GM18951 (cell line): ENCODE results near the gene LARGE1.

Source experiments
- POLR2A ChIP-seq: IDR thresholded peaks from 4 replicates; pipeline ENCODE4 v1.6.1; 2011; ENCODE audit warnings: mild to moderate bottlenecking; ENCODE audit not compliant: insufficient read length, insufficient read depth; ENCODE audit errors: extremely low read depth
- in situ Hi-C: fragments of 300-500 bp; cut with MboI; formaldehyde crosslinking; loops from one replicate; pipeline ENCODE4 v1.12.0; 2022; ENCODE audit warnings: low sequenced_read_pairs, mixed read lengths, inconsistent platforms; ENCODE audit not compliant: unreplicated experiment

LARGE1 gene

GRCh38 chr22:33766091-33766490, 154.2 kb downstream of the LARGE1 start:
- TF ChIP-seq POLR2A = no peak
- in situ Hi-C loops = no loop called here

GRCh38 chr22:33758961-33759360, 161.3 kb downstream of the LARGE1 start:
- no peak for TF ChIP-seq POLR2A
- in situ Hi-C loops = no loop called here

- TF ChIP-seq POLR2A = no peak
- in situ Hi-C loops = no loop called here
Observed at GRCh38 chr22:33757802-33758483, 162.3 kb downstream of the LARGE1 start.

GRCh38 chr22:33757041-33757801, 163.1 kb downstream of the LARGE1 start:
- TF ChIP-seq POLR2A = no peak
- in situ Hi-C loops = no loop called here

- in situ Hi-C loops = no loop called here
- TF ChIP-seq POLR2A = no peak
Observed at GRCh38 chr22:33756508-33756949, 163.7 kb downstream of the LARGE1 start.

- no peak for TF ChIP-seq POLR2A
- in situ Hi-C loops = no loop called here
Observed at GRCh38 chr22:33748714-33749113, 171.6 kb downstream of the LARGE1 start.

- no peak for TF ChIP-seq POLR2A
- in situ Hi-C loops = no loop called here
Observed at GRCh38 chr22:33747576-33748180, 172.6 kb downstream of the LARGE1 start.

- in situ Hi-C loops = no loop called here
Observed at GRCh38 chr22:33747029-33747428, 173.2 kb downstream of the LARGE1 start.

GRCh38 chr22:33746501-33746928, 173.8 kb downstream of the LARGE1 start:
- in situ Hi-C loops = no loop called here
- no peak for TF ChIP-seq POLR2A

More at GRCh38 chr22:33747029-33747428, 173.2 kb downstream of the LARGE1 start:
- no peak for TF ChIP-seq POLR2A

- in situ Hi-C loops = no loop called here
- no peak for TF ChIP-seq POLR2A
Observed at GRCh38 chr22:33745501-33745900, 174.8 kb downstream of the LARGE1 start.

- in situ Hi-C loops = no loop called here
Observed at GRCh38 chr22:33743756-33744155, 176.5 kb downstream of the LARGE1 start.

GRCh38 chr22:33741025-33741424, 179.3 kb downstream of the LARGE1 start:
- no peak for TF ChIP-seq POLR2A
- in situ Hi-C loops = no loop called here

More at GRCh38 chr22:33743756-33744155, 176.5 kb downstream of the LARGE1 start:
- TF ChIP-seq POLR2A = no peak

- no peak for TF ChIP-seq POLR2A
- in situ Hi-C loops = no loop called here
Observed at GRCh38 chr22:33739516-33739915, 180.8 kb downstream of the LARGE1 start.
